ENCODE measurements around the gene COL4A2.
A peak's percentile ranks its signal among the peaks of the same experiment; 100 is the strongest.

Gene COL4A2

DNA sequence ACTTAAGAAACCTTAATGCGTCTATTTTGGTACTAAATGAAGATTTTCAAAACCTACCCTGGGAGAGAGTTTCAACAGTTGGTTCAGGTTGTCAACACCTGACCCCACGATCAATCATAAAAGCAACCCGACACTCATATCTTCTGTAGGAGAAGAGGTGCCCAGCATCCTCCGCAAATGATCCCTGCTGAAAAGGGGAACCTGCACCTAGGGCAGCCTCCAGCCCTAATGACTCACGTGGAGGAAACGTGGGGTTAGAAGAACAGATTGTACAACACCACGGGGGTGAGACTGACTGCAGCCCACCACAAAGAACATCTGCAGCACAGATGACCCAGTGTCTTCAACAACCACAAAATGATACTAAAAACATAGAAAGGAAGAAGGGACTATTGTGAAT is 138.1 kb downstream of the COL4A2 start:
- peak; percentile 55 for DNase-seq (ENCODE audit: low read depth)
- no peak overlapping the region for H3K4me3 ChIP-seq (ENCODE audit: low read length)
- TF ChIP-seq, protein P1, sequence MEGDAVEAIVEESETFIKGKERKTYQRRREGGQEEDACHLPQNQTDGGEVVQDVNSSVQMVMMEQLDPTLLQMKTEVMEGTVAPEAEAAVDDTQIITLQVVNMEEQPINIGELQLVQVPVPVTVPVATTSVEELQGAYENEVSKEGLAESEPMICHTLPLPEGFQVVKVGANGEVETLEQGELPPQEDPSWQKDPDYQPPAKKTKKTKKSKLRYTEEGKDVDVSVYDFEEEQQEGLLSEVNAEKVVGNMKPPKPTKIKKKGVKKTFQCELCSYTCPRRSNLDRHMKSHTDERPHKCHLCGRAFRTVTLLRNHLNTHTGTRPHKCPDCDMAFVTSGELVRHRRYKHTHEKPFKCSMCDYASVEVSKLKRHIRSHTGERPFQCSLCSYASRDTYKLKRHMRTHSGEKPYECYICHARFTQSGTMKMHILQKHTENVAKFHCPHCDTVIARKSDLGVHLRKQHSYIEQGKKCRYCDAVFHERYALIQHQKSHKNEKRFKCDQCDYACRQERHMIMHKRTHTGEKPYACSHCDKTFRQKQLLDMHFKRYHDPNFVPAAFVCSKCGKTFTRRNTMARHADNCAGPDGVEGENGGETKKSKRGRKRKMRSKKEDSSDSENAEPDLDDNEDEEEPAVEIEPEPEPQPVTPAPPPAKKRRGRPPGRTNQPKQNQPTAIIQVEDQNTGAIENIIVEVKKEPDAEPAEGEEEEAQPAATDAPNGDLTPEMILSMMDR (conservative IDR thresholded peaks at IDR 0.05; ENCODE audit: low read length) = no peak

DNA sequence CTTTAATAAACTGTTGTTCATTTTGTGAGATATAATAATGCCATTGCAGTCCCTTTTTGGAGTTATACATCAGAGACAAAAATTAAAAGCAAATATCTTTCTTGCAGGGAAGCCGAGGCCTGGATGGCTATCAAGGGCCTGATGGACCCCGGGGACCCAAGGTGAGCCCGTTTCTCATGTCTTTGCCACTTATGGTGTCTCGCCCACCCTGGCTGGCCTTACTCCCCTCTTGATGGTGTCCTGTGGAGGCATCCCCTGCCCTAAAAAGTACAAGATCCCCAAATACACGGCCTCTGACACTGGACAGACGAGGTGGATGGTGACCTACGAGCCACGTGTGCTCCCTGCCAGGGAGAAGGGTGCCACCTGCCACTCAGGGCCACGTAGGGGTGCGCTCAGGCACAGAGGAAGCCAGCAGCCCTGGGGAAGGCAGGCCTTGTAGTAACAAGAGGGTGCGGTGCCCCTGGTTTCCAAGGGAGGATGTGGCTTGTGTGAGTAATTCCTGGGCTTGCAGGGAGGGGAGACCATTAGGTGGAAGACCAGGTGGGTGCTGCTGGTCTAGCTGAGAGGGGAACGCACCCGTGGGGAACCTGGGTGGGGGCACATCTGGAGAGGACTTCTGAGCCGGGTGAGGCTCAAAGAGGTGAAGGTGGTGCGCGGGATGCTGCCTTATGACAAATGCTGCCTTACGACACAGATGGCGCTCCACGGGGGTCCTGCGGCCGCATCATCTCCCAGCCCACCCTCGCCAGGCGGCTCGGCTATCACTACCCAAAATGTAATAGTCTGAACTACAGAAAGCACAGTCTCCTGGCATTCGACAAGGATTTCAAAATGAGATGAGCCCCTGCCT is 138.9 kb downstream of the COL4A2 start:
- TF ChIP-seq, protein P1 (conservative IDR thresholded peaks at IDR 0.05; ENCODE audit: low read length) = no peak
- H3K4me3 ChIP-seq (ENCODE audit: low read length) = no peak overlapping the region
- no peak for DNase-seq (ENCODE audit: low read depth)

DNA sequence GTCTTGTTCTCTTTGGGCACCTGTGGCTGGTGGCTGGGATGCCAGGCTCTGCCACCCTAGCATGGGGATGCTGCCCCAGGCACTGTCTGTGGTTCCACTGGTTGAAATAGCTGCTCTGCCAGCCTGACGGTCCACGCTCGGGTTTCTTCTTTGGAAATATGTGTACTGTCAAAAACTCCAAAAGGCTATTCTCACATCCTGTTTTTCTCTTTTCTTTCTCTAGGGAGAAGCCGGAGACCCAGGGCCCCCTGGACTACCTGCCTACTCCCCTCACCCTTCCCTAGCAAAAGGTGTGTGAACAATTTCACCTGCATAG is 139.4 kb downstream of the COL4A2 start:
- DNase-seq (ENCODE audit: low read depth) = no peak
- TF ChIP-seq, protein P1 (conservative IDR thresholded peaks at IDR 0.05; ENCODE audit: low read length) = no peak
- H3K4me3 ChIP-seq (ENCODE audit: low read length) = no peak overlapping the region

DNA sequence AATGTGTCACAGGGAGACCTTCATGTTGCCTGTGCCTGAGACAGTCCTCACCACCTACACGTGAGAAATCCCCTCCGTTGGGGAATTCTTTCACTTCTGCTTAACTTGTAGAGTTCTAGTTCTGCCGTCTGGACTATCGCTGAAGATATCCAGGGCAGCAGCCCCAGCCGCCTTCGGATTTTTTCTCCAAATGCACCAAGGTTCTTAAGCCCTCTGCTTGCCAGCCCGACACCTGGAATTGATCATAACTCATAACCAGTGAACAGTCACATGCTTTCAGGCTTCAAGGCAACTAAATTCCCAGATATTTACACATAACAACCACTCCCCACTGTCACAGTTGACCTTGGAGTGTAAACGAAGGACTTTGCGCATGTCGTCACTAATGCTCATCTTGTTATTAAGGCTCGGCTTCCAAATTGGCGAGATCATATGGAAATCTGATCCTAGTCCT is 140.0 kb downstream of the COL4A2 start:
- H3K4me3 ChIP-seq (ENCODE audit: low read length) = no peak overlapping the region
- DNase-seq (ENCODE audit: low read depth) = peak; percentile 76
- TF ChIP-seq, protein P1 (conservative IDR thresholded peaks at IDR 0.05; ENCODE audit: low read length) = no peak

DNA sequence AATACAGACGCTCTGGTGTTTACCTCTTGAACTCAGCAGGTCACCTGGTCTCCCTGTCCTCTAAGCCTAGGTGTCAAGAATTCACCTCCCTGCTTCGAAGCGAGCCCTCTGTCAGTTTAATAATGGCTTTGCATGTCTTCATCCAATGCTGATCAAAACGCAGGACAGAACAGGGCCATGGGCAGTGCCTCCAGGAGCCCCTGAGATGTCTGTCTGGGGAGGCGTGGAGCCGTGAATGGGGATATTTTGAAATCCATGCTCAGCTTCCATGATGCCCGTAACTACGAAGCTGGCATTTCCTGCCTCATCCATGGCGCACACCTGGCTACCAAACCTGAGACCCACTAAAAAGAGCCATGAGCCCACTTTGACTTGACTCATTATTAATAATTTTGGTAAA is 140.7 kb downstream of the COL4A2 start:
- TF ChIP-seq, protein P1 (conservative IDR thresholded peaks at IDR 0.05; ENCODE audit: low read length) = no peak

DNA sequence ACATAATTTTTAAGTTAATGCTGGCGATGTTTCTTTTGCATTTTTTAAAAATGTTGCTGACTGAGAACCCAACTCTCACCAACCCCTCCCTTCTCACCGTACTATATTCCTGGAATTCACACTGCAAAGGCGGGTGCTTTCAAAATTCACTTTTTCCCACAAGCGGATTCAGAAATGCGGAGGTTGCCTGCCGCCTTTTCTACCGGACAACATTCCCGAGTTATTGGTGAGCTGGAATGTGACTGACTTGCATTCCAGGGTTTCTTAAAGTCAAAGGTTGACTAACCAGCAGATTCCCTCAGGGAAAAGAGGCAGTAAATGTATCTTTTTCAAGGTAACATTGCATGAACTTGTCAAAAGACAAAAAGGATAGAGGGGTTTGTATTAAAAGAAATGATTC is 141.1 kb downstream of the COL4A2 start:
- TF ChIP-seq, protein P1 (conservative IDR thresholded peaks at IDR 0.05; ENCODE audit: low read length) = no peak
- peak; percentile 81 for DNase-seq (ENCODE audit: low read depth)
- H3K4me3 ChIP-seq (ENCODE audit: low read length) = no peak overlapping the region

More for the DNA sequence above, 140.7 kb downstream of the COL4A2 start:
- no peak overlapping the region for H3K4me3 ChIP-seq (ENCODE audit: low read length)
- no peak for DNase-seq (ENCODE audit: low read depth)

DNA sequence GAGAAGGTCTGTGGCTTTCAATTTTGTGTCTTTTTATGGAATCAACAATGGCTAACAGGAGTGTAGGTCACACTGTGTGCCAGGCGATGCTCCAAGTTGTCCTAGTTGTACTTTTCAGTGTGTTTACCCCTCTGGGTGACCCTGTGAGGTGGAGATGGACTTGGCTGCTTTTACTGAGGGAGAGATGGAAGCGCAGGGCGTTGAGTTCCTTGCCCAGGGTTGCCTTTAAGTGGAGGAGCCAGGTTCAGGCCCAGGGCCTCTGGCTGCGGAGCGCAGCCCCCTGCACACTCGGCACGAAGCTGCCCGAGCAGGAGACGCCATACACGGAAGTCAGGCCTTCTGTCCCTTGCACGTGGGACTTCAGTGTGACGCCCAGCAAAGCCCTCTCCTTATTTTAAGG is 141.6 kb downstream of the COL4A2 start:
- H3K4me3 ChIP-seq (ENCODE audit: low read length) = no peak overlapping the region
- no peak for DNase-seq (ENCODE audit: low read depth)
- TF ChIP-seq, protein P1 (conservative IDR thresholded peaks at IDR 0.05; ENCODE audit: low read length) = no peak

All from AG10803 (cell line).